Activated T-helper 1 cell treated with anti-CD3 and anti-CD28 coated beads, Interleukin-2, amount 50 U/mL, for 16 hours (primary cell): Measurements from ENCODE around the gene MYBPC2.

ENCODE experiments used
- DNase-seq, 2 donors: peaks; one replicate each; pipeline ENCODE4 v3.0.0-alpha.2; 2020; ENCODE audit warnings: low read depth in 1 of 2, low spot score in 1 of 2

The MYBPC2 gene

GRCh38 chr19:50478901-50479715 lies 46.4 kb downstream of the MYBPC2 start:
- DNase-seq, result no peak

GRCh38 chr19:50479761-50480251 lies 47.1 kb downstream of the MYBPC2 start:
- DNase-seq, result no peak

DNA sequence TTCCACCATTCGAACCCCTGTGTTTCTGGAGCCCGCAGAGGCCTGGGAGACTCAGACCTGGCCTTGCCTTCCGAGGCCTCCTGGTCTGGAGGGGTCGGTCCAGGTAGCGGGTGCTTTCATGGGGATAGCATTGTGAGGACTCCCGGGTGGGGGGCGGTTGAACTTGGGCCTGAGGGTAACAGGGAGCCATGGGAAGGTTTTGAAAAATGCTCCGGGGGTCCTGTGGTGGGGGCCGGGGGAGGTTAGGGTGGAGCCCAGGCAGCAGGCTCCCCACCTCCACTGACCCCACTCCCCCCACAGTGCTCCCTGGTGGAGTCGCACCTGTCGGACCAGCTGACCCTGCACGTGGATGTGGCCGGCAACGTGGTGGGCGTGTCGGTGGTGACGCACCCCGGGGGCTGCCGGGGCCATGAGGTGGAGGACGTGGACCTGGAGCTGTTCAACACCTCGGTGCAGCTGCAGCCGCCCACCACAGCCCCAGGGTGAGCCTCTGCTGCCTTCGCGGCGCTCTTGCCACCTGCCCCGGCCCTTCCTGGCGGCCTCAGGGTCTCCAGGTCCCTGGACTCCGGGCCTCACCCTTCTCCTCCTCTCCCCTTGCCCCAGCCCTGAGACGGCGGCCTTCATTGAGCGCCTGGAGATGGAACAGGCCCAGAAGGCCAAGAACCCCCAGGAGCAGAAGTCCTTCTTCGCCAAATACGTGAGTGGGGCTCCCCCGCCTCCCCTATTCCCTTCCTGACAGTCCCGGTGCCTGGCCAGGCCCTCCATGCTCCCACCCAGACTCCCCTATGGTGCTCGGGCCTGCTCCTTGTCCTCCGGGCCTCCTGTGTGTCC lies 47.8 kb downstream of the MYBPC2 start:
- no peak for DNase-seq

GRCh38 chr19:50481351-50482149 lies 48.9 kb downstream of the MYBPC2 start:
- no peak for DNase-seq

DNA sequence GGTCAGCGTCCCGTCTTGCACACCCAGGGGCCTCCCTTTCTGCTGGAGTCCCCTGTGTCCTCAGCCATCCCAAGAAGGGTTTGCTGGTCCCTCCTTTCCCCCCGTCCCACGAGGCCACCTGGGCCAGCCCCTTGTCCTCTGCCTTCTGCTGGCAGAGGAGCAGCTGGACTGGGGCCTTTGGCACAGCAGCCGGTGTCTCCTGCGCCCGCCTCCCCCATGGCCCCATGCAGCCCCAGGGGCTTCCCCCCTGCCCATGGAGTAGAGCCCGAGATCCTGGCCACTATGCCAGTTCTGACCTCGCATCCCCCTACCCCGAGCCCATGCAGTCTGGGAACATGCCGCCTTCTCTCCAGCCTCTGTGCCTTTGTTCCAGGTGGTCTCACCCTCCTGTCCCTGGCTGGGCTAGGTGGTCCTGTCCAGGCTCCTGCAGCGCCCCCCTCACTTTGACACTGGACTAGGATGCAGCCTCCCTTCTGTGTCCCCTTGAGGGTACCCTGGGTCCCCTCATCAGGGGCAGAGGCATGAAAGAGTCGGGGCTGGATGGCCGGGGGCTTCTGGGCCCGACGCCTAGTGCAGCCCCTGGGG lies 49.7 kb downstream of the MYBPC2 start:
- DNase-seq, result no peak

DNA sequence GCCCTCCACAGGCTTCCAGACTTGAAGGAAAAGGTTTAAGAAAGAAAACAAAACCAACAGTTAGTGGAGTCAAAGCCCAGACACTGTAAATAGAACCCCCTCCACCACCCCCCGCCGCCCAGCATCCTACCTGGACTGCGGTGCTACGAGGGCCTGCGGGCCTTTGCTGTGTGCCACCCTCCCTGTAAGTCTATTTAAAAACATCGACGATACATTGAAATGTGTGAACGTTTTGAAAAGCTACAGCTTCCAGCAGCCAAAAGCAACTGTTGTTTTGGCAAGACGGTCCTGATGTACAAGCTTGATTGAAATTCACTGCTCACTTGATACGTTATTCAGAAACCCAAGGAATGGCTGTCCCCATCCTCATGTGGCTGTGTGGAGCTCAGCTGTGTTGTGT lies 50.2 kb downstream of the MYBPC2 start:
- DNase-seq, result no peak

DNA sequence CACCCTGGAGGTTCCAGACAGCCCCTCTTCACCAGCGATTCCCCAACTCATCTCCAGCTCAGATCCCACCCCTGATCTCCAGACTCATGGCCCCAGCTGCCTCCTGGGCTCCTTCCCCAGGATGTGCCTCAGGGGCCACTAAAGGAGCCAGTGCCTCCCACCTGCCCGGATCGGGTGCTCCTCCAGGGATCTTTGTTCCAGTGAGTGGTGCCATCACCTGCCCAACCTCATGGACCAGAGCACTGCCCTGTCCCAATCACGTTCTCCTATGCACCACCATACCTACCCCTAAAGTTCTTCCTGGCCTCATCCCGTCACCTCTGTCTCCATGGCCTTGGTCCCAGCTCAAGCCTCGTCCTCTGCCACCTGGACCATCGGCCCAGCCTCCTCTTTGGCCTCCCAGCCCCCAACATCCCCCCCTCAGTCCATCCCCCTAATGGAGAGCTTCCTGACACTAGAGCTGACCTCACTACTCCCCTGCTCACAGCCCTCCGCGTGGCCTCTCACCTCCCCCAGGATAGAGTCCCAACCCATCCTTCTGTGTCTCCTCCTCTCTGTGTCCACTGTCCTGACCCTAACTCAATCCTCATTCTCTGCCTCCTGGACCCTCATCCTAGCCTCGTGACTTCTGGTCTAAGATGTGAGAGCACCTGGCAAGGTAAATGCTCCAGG lies 52.7 kb downstream of the MYBPC2 start:
- DNase-seq, result no peak

DNA sequence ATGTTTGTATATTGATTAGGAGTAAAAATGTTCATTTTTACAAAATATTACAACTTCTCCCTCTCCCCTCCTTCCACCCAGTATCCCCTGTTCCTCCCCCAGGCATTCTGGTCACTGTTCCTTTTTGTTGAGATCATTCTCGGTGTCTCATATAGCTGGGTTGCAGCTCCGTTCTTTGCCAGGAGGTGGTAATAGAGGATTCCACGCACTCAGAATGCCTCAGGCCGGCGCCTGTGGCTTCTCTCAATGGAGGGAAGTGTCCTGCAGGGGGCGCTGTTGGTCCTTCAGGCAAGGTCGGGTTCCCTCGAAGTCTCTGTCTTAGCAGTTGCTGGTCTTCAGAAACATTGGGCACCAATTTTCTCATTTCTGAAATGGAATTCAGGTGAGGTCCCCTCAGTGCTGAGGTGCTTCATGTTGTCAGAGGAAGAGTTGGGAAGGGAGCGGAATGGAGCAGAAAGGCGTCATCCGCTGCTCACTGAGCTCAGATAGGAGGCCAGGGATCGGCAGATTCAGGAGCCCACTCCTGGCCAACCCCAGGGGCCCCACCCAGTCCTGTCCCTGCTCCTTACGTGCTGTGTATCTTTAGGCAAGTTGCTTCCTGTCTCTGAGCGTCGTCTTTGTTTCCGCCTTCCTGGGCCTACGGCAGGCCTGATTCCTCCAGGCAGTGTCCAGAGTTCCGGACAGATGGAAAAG lies 54.3 kb downstream of the MYBPC2 start:
- no peak for DNase-seq

DNA sequence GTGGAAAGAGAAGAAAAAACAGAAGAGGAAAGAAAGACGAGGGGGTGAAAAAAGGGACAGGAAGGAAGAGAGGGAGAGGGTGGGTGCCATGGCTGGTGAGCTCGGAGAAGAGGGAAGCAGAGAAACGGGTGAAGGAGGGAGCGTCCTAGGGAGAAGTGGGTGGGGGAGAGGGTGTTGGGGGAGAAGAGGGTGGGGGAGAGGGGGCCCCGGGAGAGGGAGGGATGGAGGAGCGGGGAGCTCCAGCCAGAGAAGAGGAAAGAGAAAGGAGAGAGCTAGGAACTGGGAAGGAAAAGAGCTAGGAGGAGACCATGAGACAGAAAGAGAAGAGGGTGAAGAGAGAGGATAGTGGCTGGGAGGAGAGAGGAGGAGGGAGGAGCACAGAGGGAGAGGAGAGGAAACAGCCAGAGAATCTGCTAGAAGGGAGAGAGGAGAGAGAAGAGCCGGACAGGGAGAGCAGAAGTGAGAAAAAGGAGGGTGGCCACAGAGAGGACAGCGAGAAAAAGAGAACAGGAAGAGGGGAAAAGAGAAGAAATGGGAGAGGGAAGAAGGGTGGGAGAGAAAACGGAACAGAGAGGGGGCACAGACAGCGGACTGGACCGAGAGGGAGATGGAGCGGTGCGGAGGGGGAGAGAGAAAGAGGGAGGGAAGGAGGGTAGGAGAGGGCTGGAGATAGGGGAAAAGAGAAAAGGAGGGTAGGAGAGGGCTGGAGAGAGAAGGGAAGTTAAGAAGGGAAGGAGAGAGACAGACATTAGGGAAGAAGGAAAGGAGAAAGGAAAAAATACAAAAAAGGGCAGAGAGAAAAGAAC lies 55.9 kb downstream of the MYBPC2 start:
- no peak for DNase-seq

- DNase-seq, result no peak
These were observed 56.8 kb downstream of the MYBPC2 start for GRCh38 chr19:50489461-50490011.

DNA sequence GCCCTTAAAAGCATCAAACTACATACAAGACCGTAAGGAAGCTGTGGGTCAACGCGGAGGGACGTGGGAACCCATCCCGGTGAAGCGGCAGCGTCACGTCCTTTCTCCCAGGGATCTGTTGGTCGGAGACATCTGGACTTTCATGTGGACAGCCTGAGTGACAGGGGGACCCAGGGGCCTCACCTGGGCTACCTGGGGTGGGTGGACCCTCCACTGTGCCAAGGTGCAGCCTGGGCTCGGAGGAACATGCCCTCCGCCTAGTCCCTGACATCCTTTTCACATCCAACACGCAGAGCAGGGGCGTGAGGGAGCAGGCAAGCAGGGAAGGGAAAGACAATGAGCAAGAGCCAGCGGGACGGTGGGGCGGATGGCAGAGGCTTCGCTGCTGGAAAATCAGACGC lies 57.7 kb downstream of the MYBPC2 start:
- DNase-seq, result no peak

DNA sequence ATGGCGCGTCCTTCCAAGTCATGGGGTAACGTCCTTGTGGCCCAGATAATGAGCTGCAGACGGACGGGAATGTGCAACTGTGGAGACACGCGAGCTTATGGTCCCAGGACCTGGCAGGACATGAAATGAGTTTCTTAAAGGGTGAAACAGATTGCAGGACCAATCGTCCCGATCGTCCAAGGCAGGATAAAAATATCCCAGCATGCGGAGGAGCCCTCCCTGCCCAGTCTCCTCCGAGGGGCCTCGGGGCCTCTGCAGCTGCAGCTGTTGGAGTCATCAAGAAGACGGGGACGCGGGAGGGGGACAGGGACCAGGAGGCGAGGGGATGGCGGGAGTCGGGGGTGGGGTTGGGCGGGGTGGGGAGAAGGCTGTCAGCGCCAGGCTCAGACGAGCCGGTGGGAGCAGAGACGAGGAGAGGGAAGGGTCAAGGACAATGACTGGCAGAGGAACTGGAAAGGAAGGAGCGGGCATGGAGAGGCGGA lies 58.3 kb downstream of the MYBPC2 start:
- DNase-seq, result no peak

GRCh38 chr19:50492303-50493052 lies 59.8 kb downstream of the MYBPC2 start:
- DNase-seq, result no peak

DNA sequence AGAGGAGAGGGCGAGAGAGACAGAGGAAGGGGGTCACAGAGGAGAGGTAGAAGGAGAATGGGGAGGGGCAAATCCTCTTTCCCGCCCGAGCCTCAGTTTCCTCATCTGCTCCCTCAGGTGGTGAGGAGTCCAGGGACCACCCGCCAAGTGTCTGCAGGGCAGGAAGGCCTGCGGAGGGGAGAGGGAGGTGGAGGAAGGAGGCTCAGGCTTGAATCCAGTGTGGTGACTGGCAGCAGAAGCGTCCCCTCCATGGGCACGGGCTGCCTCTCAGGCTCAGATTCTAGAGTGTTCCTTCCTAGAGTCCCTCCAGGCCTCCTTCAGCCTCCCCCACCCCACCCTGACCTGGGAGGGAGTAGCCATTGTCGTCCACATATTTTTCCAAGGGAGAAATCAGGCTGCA lies 60.5 kb downstream of the MYBPC2 start:
- no peak for DNase-seq

- no peak for DNase-seq
These were observed 61.7 kb downstream of the MYBPC2 start for GRCh38 chr19:50494186-50495019.

DNA sequence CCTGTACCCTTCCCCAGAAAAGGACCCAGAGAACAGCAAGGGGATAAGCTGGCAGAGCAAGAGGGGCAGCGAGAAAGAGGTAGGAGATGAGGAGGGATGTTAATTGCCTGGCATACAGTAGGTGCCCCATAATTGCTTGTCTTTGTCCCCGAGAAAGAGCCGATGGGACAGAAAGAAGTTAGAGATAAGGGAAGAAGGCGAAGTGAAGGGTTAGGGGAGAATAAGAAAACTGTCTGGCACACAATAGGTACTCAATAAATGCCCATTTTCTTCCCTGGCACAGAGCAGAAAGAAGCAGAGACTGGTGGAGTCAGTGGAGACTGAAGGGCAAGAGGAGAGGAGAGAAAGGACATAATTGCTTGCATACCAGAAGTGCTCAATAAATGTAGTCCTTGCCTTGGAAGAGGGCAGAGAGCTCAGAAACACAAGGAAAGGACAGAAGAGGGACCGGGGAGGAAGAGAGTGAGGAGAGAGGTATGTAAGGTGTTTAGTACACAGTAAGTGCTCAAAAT lies 62.4 kb downstream of the MYBPC2 start:
- no peak for DNase-seq
